GM23248 (cell line): ENCODE measurements around the gene GSTM5. TPM values are rescaled to one million over a fixed set of nuclear protein-coding genes. Genes with fewer than 3 reads are reported as not detected.
"Not testable (repeated sequence)": the region's sequence is repeated elsewhere in the genome, so short reads cannot be mapped to it uniquely, and the experiment has no call there.

Source experiments
- DNase-seq: peaks from one replicate; pipeline ENCODE4 v3.0.0-alpha.2; 2015
- H2AFZ ChIP-seq: fragments of 200-600 bp; sonication (generic); 2 replicates; pipeline ENCODE4 v1.6.1; 2016; ENCODE audit warnings: antibody characterized with exemption
- H3F3A ChIP-seq: fragments of 200-600 bp; sonication (generic); 2 replicates; pipeline ENCODE4 v1.6.1; 2016; ENCODE audit warnings: mild to moderate bottlenecking, antibody characterized with exemption, mixed run types; ENCODE audit not compliant: insufficient read depth
- H3K27ac ChIP-seq: fragments of 200-600 bp; sonication (generic); 2 replicates; pipeline ENCODE4 v1.5.1; 2016; ENCODE audit warnings: mild to moderate bottlenecking
- H3K27me3 ChIP-seq: fragments of 200-600 bp; sonication (generic); replicated peaks from 2 replicates; pipeline ENCODE4 v1.6.1; 2016; ENCODE audit warnings: mild to moderate bottlenecking; ENCODE audit not compliant: insufficient read depth
- H3K36me3 ChIP-seq: fragments of 200-600 bp; sonication (generic); 2 replicates; pipeline ENCODE4 v1.6.1; 2016; ENCODE audit warnings: low read depth, mild to moderate bottlenecking
- H3K4me1 ChIP-seq: fragments of 200-600 bp; sonication (generic); 2 replicates; pipeline ENCODE4 v1.6.1; 2016; ENCODE audit warnings: mild to moderate bottlenecking; ENCODE audit not compliant: insufficient read depth
- H3K4me2 ChIP-seq: fragments of 200-600 bp; sonication (generic); one replicate; pipeline ENCODE4 v1.6.1; 2016; ENCODE audit warnings: mild to moderate bottlenecking; ENCODE audit not compliant: unreplicated experiment
- H3K4me3 ChIP-seq: fragments of 200-600 bp; sonication (generic); 2 replicates; pipeline ENCODE4 v1.5.1; 2016; ENCODE audit warnings: mild to moderate bottlenecking
- H3K79me2 ChIP-seq: fragments of 200-600 bp; sonication (generic); 2 replicates; pipeline ENCODE4 v1.6.1; 2016; ENCODE audit warnings: mild to moderate bottlenecking; ENCODE audit not compliant: insufficient read depth
- H3K9ac ChIP-seq: fragments of 200-600 bp; sonication (generic); 2 replicates; pipeline ENCODE4 v1.6.1; 2016; ENCODE audit warnings: mild to moderate bottlenecking
- H3K9me2 ChIP-seq: fragments of 200-600 bp; sonication (generic); 2 replicates; pipeline ENCODE4 v1.6.1; 2016; ENCODE audit warnings: mixed run types, mild to moderate bottlenecking, moderate library complexity; ENCODE audit not compliant: insufficient read depth
- H3K9me3 ChIP-seq: fragments of 200-600 bp; sonication (generic); one replicate; pipeline ENCODE4 v1.6.1; 2017; ENCODE audit warnings: low read depth
- H4K20me1 ChIP-seq: fragments of 200-600 bp; sonication (generic); 2 replicates; pipeline ENCODE4 v1.6.0; 2016; ENCODE audit not compliant: insufficient read depth
- EZH2 ChIP-seq: fragments of 200-600 bp; sonication (generic); IDR thresholded peaks from 2 replicates; pipeline ENCODE4 v1.6.1; 2018; ENCODE audit warnings: antibody characterized with exemption, mild to moderate bottlenecking; ENCODE audit not compliant: insufficient read depth, poor library complexity, severe bottlenecking
- EZH2phosphoT487 ChIP-seq: fragments of 200-600 bp; sonication (generic); IDR thresholded peaks from 2 replicates; pipeline ENCODE4 v1.6.1; 2018; ENCODE audit warnings: antibody characterized with exemption, moderate library complexity, mild to moderate bottlenecking, low read depth; ENCODE audit not compliant: insufficient read depth
- WGBS, 2 experiments: methylation state at CpG; one replicate each; pipeline ENCODE4 v1.1.6; 2015 to 2017; ENCODE audit warnings: low lambda C conversion rate in 2 of 2, low coverage in 1 of 2; ENCODE audit errors: missing lambda C conversion rate in 2 of 2; 5-methylcytosine and 5-hydroxymethylcytosine counted together
- in situ Hi-C: fragments of 300-500 bp; cut with MboI; formaldehyde crosslinking; loops from 2 replicates; pipeline ENCODE4 v1.15.0; 2020
- polyA plus RNA-seq: library from polyadenylated mRNA; unstranded; fragments of >200 nt; fragmentation: Nextera tagmentation; extraction: Ambion mirVana; gene quantifications from 2 replicates; pipeline ENCODE4 v1.2.1, GENCODE V29; 2016
- total RNA-seq: library from RNA; depleted of rRNA; stranded (reverse); fragments of >200 nt; shearing (Covaris generic); gene quantifications from 2 replicates; pipeline ENCODE4 v1.2.3, GENCODE V29; 2014; rRNA removed

The GSTM5 gene
- total and polyA plus RNA-seq, 2 experiments from 2014 or later, result 2.4 to 2.5 TPM

GRCh38 chr1:109764561-109765482 lies 52.8 kb downstream of the GSTM5 start:
- DNase-seq, result no peak
- Histone ChIP-seq H3F3A (no peaks in the 10 kb centered on the region; the same call in 1 of the 2 replicates), H3K4me2 (no peak overlapping the region), H2AFZ (no peak overlapping the region), H3K9ac (no peak overlapping the region), H3K36me3 (no peaks in the 10 kb centered on the region), H3K9me3 (no peaks in the 10 kb centered on the region), H4K20me1 (no peaks in the 10 kb centered on the region), H3K27ac (no peak overlapping the region), H3K4me1 (no peaks in the 10 kb centered on the region), H3K9me2 (no peaks in the 10 kb centered on the region), H3K27me3 (no peaks in the 10 kb centered on the region; the same call in 1 of the 2 replicates), H3K4me3 (no peak overlapping the region), H3K79me2 (no peaks in the 10 kb centered on the region)
- 74 to 76% methylated on average over 13 of the region's 13 CpGs for WGBS, 2 experiments
- TF ChIP-seq EZH2phosphoT487 (no peak), EZH2 (no peak)
- in situ Hi-C loops, result no loop called here

GRCh38 chr1:109765483-109765815 lies 53.4 kb downstream of the GSTM5 start:
- no peaks in the 10 kb centered on the region for H3K9me3 ChIP-seq
- H4K20me1 ChIP-seq, result no peaks in the 10 kb centered on the region
- TF ChIP-seq EZH2phosphoT487, result no peak
- no peak for TF ChIP-seq EZH2
- 70 to 85% methylated on average over 4 of the region's 4 CpGs for WGBS, 2 experiments
- no peak overlapping the region for H3K9ac ChIP-seq
- no peak overlapping the region for H3K4me2 ChIP-seq
- no peaks in the 10 kb centered on the region for H3K9me2 ChIP-seq
- in situ Hi-C loops, result no loop called here
- H3K36me3 ChIP-seq, result no peaks in the 10 kb centered on the region
- H3K27ac ChIP-seq, result no peak overlapping the region
- no peaks in the 10 kb centered on the region; the same call in 1 of the 2 replicates for H3K27me3 ChIP-seq
- H3F3A ChIP-seq, result no peaks in the 10 kb centered on the region; the same call in 1 of the 2 replicates
- no peak overlapping the region for H2AFZ ChIP-seq
- H3K4me3 ChIP-seq, result no peak overlapping the region
- no peaks in the 10 kb centered on the region for H3K79me2 ChIP-seq
- DNase-seq, result no peak
- no peaks in the 10 kb centered on the region for H3K4me1 ChIP-seq

- Histone ChIP-seq H3K27me3 (no peaks in the 10 kb centered on the region; the same call in 1 of the 2 replicates), H3K4me1 (no peaks in the 10 kb centered on the region), H3K4me3 (no peak overlapping the region), H3K9me2 (no peaks in the 10 kb centered on the region), H3K4me2 (no peak overlapping the region), H3K9me3 (no peaks in the 10 kb centered on the region), H4K20me1 (no peaks in the 10 kb centered on the region), H3F3A (no peaks in the 10 kb centered on the region; the same call in 1 of the 2 replicates), H3K36me3 (no peaks in the 10 kb centered on the region), H3K9ac (no peak overlapping the region), H3K79me2 (no peaks in the 10 kb centered on the region), H3K27ac (no peak overlapping the region), H2AFZ (no peak overlapping the region)
- WGBS, 2 experiments, result 74 to 76% methylated on average over 13 of the region's 13 CpGs
- no peak for DNase-seq
- in situ Hi-C loops, result no loop called here
- TF ChIP-seq EZH2 (no peak), EZH2phosphoT487 (no peak)
These were observed 54.0 kb downstream of the GSTM5 start for GRCh38 chr1:109765896-109766615.

- in situ Hi-C loops, H3K4me1 ChIP-seq, H3F3A ChIP-seq, H3K4me2 ChIP-seq, H2AFZ ChIP-seq, H4K20me1 ChIP-seq, H3K79me2 ChIP-seq, H3K9me3 ChIP-seq, H3K27ac ChIP-seq, H3K36me3 ChIP-seq, H3K9ac ChIP-seq, H3K27me3 ChIP-seq, DNase-seq, H3K9me2 ChIP-seq, H3K4me3 ChIP-seq: not testable (repeated sequence)
- WGBS, 2 experiments, result 87 to 91% methylated on average over 17 of the region's 17 CpGs
These were observed 55.1 kb downstream of the GSTM5 start for GRCh38 chr1:109766991-109767636.

Other genes starting within 250 kb of the GSTM5 start
- gene SYPL2, start 245.7 kb upstream of the GSTM5 start, total RNA-seq, result 0.11 and 0.13 TPM in 2 replicates
- gene SYPL2, start 245.7 kb upstream of the GSTM5 start, polyA plus RNA-seq, result 0.38 and 0.60 TPM in 2 replicates
- 2.1 and 5.3 TPM in 2 replicates for gene ATXN7L2, start 228.3 kb upstream of the GSTM5 start, total RNA-seq
- 3.0 and 3.3 TPM in 2 replicates for gene ATXN7L2, start 228.3 kb upstream of the GSTM5 start, polyA plus RNA-seq
- 9.5 and 9.6 TPM in 2 replicates for gene CYB561D1, start 218.2 kb upstream of the GSTM5 start, total RNA-seq
- gene CYB561D1, start 218.2 kb upstream of the GSTM5 start, polyA plus RNA-seq, result 5.5 and 5.9 TPM in 2 replicates
- gene AMIGO1, start 202.5 kb upstream of the GSTM5 start, total RNA-seq, result 2.7 and 2.8 TPM in 2 replicates
- 1.3 and 1.7 TPM in 2 replicates for gene AMIGO1, start 202.5 kb upstream of the GSTM5 start, polyA plus RNA-seq
- not detected in 2 replicates for gene GPR61, start 172.4 kb upstream of the GSTM5 start, total RNA-seq
- not detected in 2 replicates for gene GPR61, start 172.4 kb upstream of the GSTM5 start, polyA plus RNA-seq
- 14.7 and 14.9 TPM in 2 replicates for gene GNAI3, start 163.6 kb upstream of the GSTM5 start, total RNA-seq
- gene GNAI3, start 163.6 kb upstream of the GSTM5 start, polyA plus RNA-seq, result 14.6 and 14.9 TPM in 2 replicates
- gene GNAT2, start 92.6 kb upstream of the GSTM5 start, total RNA-seq, result not detected in 2 replicates
- 0.32 TPM in 1 of 2 replicates, not detected in the other for gene GNAT2, start 92.6 kb upstream of the GSTM5 start, polyA plus RNA-seq
- gene AMPD2, start 92.4 kb upstream of the GSTM5 start, total RNA-seq, result 79.3 and 87.9 TPM in 2 replicates
- gene AMPD2, start 92.4 kb upstream of the GSTM5 start, polyA plus RNA-seq, result 61.1 and 61.3 TPM in 2 replicates
- 6.2 and 7.7 TPM in 2 replicates for gene GSTM4, start 56.2 kb upstream of the GSTM5 start, total RNA-seq
- gene GSTM4, start 56.2 kb upstream of the GSTM5 start, polyA plus RNA-seq, result 12.4 and 15.2 TPM in 2 replicates
- gene GSTM2, start 44.2 kb upstream of the GSTM5 start, total RNA-seq, result 19.7 and 27.7 TPM in 2 replicates
- gene GSTM2, start 44.2 kb upstream of the GSTM5 start, polyA plus RNA-seq, result 40.1 and 41.2 TPM in 2 replicates
- gene GSTM1, start 24.4 kb upstream of the GSTM5 start, total RNA-seq, result not detected in 2 replicates
- gene GSTM1, start 24.4 kb upstream of the GSTM5 start, polyA plus RNA-seq, result not detected in 2 replicates
- 28.7 and 30.0 TPM in 2 replicates for gene GSTM3, start 28.8 kb downstream of the GSTM5 start, total RNA-seq
- gene GSTM3, start 28.8 kb downstream of the GSTM5 start, polyA plus RNA-seq, result 75.2 and 81.0 TPM in 2 replicates
- gene EPS8L3, start 51.7 kb downstream of the GSTM5 start, total RNA-seq, result not detected in 2 replicates
- gene EPS8L3, start 51.7 kb downstream of the GSTM5 start, polyA plus RNA-seq, result not detected in 2 replicates
- gene CSF1, start 198.6 kb downstream of the GSTM5 start, total RNA-seq, result 60.0 and 87.0 TPM in 2 replicates
- 65.3 and 67.9 TPM in 2 replicates for gene CSF1, start 198.6 kb downstream of the GSTM5 start, polyA plus RNA-seq